Fibroblast of peridontal ligament (primary cell): Measurements from ENCODE around the gene MRFAP1L1.
"Not testable (repeated sequence)": the region's sequence is repeated elsewhere in the genome, so short reads cannot be mapped to it uniquely, and the experiment has no call there.

ENCODE experiments used
- DNase-seq: peaks from one replicate; pipeline ENCODE4 v3.0.0-alpha.2; 2010; ENCODE audit errors: extremely low read depth

The MRFAP1L1 gene

GRCh38 chr4:6688879-6689505 is 20.7 kb downstream of the MRFAP1L1 start:
- peak; percentile 92 for DNase-seq

- no peak for DNase-seq
Measured at GRCh38 chr4:6687947-6688878, 21.5 kb downstream of the MRFAP1L1 start.

GRCh38 chr4:6686104-6686787 is 23.4 kb downstream of the MRFAP1L1 start:
- no peak for DNase-seq

- DNase-seq: no peak
Measured at GRCh38 chr4:6684656-6685055, 25.0 kb downstream of the MRFAP1L1 start.

GRCh38 chr4:6682862-6683590 is 26.6 kb downstream of the MRFAP1L1 start:
- DNase-seq: no peak

- no peak for DNase-seq
Measured at GRCh38 chr4:6681191-6681590, 28.5 kb downstream of the MRFAP1L1 start.

GRCh38 chr4:6680372-6681034 is 29.2 kb downstream of the MRFAP1L1 start:
- DNase-seq: no peak

GRCh38 chr4:6676722-6677558 is 32.7 kb downstream of the MRFAP1L1 start:
- DNase-seq: no peak

- peak; percentile 26 for DNase-seq
Measured at GRCh38 chr4:6674500-6675149, 35.0 kb downstream of the MRFAP1L1 start.

- peak; percentile 90 for DNase-seq
Measured at GRCh38 chr4:6673660-6674499, 35.8 kb downstream of the MRFAP1L1 start.

GRCh38 chr4:6673191-6673659 is 36.4 kb downstream of the MRFAP1L1 start:
- DNase-seq: not testable (repeated sequence)

- DNase-seq: not testable (repeated sequence)
Measured at GRCh38 chr4:6672541-6673190, 37.0 kb downstream of the MRFAP1L1 start.

- DNase-seq: no peak
Measured at GRCh38 chr4:6672131-6672530, 37.5 kb downstream of the MRFAP1L1 start.

GRCh38 chr4:6671648-6672047 is 38.0 kb downstream of the MRFAP1L1 start:
- DNase-seq: no peak

- peak; percentile 88 for DNase-seq
Measured at GRCh38 chr4:6668391-6668790, 41.3 kb downstream of the MRFAP1L1 start.

- no peak for DNase-seq
Measured at GRCh38 chr4:6665320-6665654, 44.4 kb downstream of the MRFAP1L1 start.

- no peak for DNase-seq
Measured at GRCh38 chr4:6663596-6664393, 45.9 kb downstream of the MRFAP1L1 start.
